SU-DHL-6 (cell line): ENCODE results near the gene TBCK.

Experiments
- CTCF ChIP-seq: fragments of 200-600 bp; sonication (generic); IDR thresholded peaks from one replicate; pipeline ENCODE4 v1.5.1; 2017; ENCODE audit warnings: antibody characterized with exemption, mild to moderate bottlenecking, low read length, moderate library complexity; ENCODE audit not compliant: insufficient read depth, poor library complexity, severe bottlenecking
- EZH2phosphoT487 ChIP-seq: fragments of 200-600 bp; sonication (generic), shearing (Covaris generic); conservative IDR thresholded peaks from 2 replicates; pipeline ENCODE4 v1.6.1; 2018; ENCODE audit warnings: mild to moderate bottlenecking, antibody characterized with exemption, low read length, moderate library complexity, mixed read lengths

GRCh38 chr4:106291678-106292077, 24.3 kb downstream of the TBCK start:
- TF ChIP-seq CTCF (no peak), EZH2phosphoT487 (no peak)
